HFF-Myc (cell line): ENCODE data around the gene ABCA5.

ENCODE experiments used
- DNase-seq: peaks from one replicate; pipeline ENCODE4 v3.0.0-alpha.2; 2011; ENCODE audit warnings: low read depth; ENCODE audit errors: extremely low read depth
- H3K4me3 ChIP-seq: replicated peaks from 2 replicates; pipeline ENCODE4 v1.5.1; 2011; ENCODE audit warnings: low read depth, mild to moderate bottlenecking, control low read depth, low read length
- CTCF ChIP-seq: IDR thresholded peaks from 2 replicates; pipeline ENCODE4 v1.5.1; 2012; ENCODE audit warnings: mild to moderate bottlenecking, low read depth, low read length, control low read depth; ENCODE audit errors: missing control alignments

Gene ABCA5

GRCh38 chr17:69327060-69327831 is at the start of gene ABCA5:
TSS of gene ABCA5 (minus strand) at chr17:69327133. CDS start at chr17:69314415, 12,718 bp downstream.
- DNase-seq: peak; percentile 55
- peak within 1 kb of the TSS; percentile 66 for H3K4me3 ChIP-seq

DNA sequence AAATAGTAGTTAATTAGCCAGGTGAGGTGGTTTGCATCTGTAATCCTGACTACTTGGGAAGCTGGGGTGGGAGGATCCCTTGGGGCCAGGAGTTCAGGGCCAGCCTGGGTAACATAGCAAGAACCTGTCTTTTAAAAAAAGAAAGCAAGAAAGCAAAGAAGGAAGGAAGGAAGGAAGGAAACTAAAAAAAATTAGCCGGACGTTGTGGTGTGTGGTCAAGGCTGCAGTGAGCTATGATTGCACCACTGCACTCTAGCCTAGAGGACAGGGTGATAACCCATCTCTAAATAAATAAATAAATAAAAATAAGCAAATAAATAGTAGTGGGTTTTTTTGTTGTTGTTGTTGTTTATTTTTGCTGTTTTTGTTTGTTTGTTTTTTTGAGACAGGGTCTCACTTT is 48.3 kb upstream of the ABCA5 start:
- no peak for DNase-seq
- no peak overlapping the region for H3K4me3 ChIP-seq
- TF ChIP-seq CTCF: no peak

More at GRCh38 chr17:69327060-69327831, at the start of gene ABCA5:
- TF ChIP-seq CTCF: no peak

- TF ChIP-seq CTCF: no peak
- DNase-seq: no peak
- no peak overlapping the region for H3K4me3 ChIP-seq
Measured at GRCh38 chr17:69373069-69373468, 46.1 kb upstream of the ABCA5 start.

- no peak for TF ChIP-seq CTCF
- no peak for DNase-seq
Measured at GRCh38 chr17:69367298-69367697, 40.4 kb upstream of the ABCA5 start.

DNA sequence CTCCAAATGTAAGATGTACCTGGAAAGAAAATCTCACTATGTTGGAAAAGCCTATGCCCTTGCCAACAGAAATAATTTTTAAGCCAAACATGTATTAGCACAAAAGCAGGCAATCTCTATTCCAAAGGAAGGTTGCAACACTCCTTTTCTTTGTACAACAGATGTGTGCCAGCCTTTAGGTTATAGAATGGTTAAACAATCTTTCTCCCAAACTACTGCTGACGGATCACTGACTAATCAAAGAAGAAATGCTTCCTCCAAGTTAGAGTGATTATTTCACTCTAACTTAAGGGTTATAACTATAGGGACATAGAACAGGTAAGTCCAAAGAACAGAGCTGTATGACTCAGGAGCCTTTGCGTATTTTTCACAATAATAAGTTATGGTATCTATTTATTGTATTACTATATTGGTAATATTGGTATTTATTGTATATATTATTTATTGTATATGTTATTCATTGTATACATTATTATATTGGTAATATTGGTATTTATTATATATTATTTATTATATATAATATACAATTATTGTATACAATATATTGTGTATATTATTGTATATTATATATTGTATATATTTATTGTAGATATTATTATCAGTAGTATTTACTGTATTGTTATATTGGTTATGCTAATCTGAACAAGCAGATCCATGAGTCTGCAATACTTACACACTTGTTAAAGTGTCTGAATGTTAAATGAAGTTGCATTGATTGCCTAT is 36.7 kb upstream of the ABCA5 start:
- DNase-seq: no peak
- H3K4me3 ChIP-seq: no peak overlapping the region
- TF ChIP-seq CTCF: no peak

More at GRCh38 chr17:69367298-69367697, 40.4 kb upstream of the ABCA5 start:
- no peak overlapping the region for H3K4me3 ChIP-seq

DNA sequence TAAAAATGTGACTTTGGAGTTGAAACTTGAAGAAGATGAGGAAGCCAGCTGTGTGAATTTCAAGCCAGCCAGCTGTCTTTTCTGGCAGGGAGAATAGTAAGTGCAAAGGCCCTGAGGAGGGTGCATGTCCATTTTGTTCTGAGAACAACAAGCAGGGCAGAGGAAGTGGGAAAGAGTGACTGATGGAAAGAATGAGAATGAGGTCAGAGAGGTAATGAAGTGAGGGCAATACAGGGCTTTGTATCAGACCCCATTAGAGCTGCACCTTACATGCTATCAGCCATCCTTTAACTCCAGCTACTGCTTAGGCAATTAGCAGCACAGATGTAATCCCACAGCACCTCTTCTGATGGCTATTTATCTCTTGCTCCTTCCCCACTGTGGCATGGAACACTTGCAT is 34.2 kb upstream of the ABCA5 start:
- no peak for TF ChIP-seq CTCF
- no peak for DNase-seq
- H3K4me3 ChIP-seq: no peak overlapping the region
